GM23338 (cell line): ENCODE results near the gene DIAPH3. TPM values are rescaled to one million over a fixed set of nuclear protein-coding genes. Genes with fewer than 3 reads are reported as not detected.

ENCODE experiments used
- ATAC-seq: fragments of 200-7000 bp; cut with Tn5 transposase; 3 replicates; pipeline ENCODE4 v1.9.1; 2020
- DNase-seq: peaks from one replicate; pipeline ENCODE4 v3.0.0-alpha.2; 2015; ENCODE audit warnings: low spot score
- H2AFZ ChIP-seq: fragments of 200-600 bp; sonication (generic); 2 replicates; pipeline ENCODE4 v1.8.0; 2016; ENCODE audit warnings: antibody characterized with exemption, mild to moderate bottlenecking, moderate library complexity
- H3F3A ChIP-seq: fragments of 200-600 bp; sonication (generic); replicated peaks from 2 replicates; pipeline ENCODE4 v1.8.0; 2017; ENCODE audit warnings: antibody characterized with exemption, mixed run types, low read depth
- H3K27ac ChIP-seq: fragments of 200-600 bp; sonication (generic); 2 replicates; pipeline ENCODE4 v1.6.1; 2016; ENCODE audit warnings: low read depth
- H3K27me3 ChIP-seq: fragments of 200-600 bp; sonication (generic); 2 replicates; pipeline ENCODE4 v1.8.0; 2016; ENCODE audit warnings: mild to moderate bottlenecking, mixed run types, moderate library complexity; ENCODE audit not compliant: insufficient read depth
- H3K36me3 ChIP-seq: fragments of 200-600 bp; sonication (generic); 2 replicates; pipeline ENCODE4 v1.8.0; 2016; ENCODE audit warnings: mild to moderate bottlenecking; ENCODE audit not compliant: insufficient read depth
- H3K4me1 ChIP-seq: fragments of 200-600 bp; sonication (generic); 2 replicates; pipeline ENCODE4 v1.8.0; 2016; ENCODE audit warnings: mild to moderate bottlenecking, moderate library complexity; ENCODE audit not compliant: insufficient read depth
- H3K4me2 ChIP-seq: fragments of 200-600 bp; sonication (generic); 2 replicates; pipeline ENCODE4 v1.7.1; 2017; ENCODE audit warnings: mixed run types
- H3K4me3 ChIP-seq: fragments of 200-600 bp; sonication (generic); 2 replicates; pipeline ENCODE4 v1.6.1; 2016; ENCODE audit warnings: mixed run types
- H3K79me2 ChIP-seq: fragments of 200-600 bp; sonication (generic); replicated peaks from 2 replicates; pipeline ENCODE4 v1.8.0; 2017; ENCODE audit warnings: mild to moderate bottlenecking; ENCODE audit not compliant: insufficient read depth
- H3K9me2 ChIP-seq: fragments of 200-600 bp; sonication (generic); 2 replicates; pipeline ENCODE4 v1.8.0; 2017; ENCODE audit not compliant: insufficient read depth
- H4K20me1 ChIP-seq: fragments of 200-600 bp; sonication (generic); replicated peaks from 2 replicates; pipeline ENCODE4 v1.8.0; 2017; ENCODE audit warnings: mild to moderate bottlenecking; ENCODE audit not compliant: insufficient read depth
- H3K27ac Mint-ChIP-seq: 2 replicates; pipeline ENCODE4 v1.8.0; 2020; ENCODE audit warnings: inconsistent platforms, mild to moderate bottlenecking, moderate library complexity, mixed read lengths
- H3K27me3 Mint-ChIP-seq: 3 replicates; pipeline ENCODE4 v1.8.0; 2022; ENCODE audit warnings: low read depth, mild to moderate bottlenecking, moderate library complexity, mixed read lengths, inconsistent platforms; ENCODE audit not compliant: insufficient read depth, poor library complexity
- H3K36me3 Mint-ChIP-seq: 3 replicates; pipeline ENCODE4 v1.8.0; 2021; ENCODE audit warnings: low read depth, mild to moderate bottlenecking, inconsistent platforms, moderate library complexity, mixed read lengths
- H3K4me1 Mint-ChIP-seq: 3 replicates; pipeline ENCODE4 v1.8.0; 2020; ENCODE audit warnings: mild to moderate bottlenecking, inconsistent platforms, mixed read lengths
- H3K4me3 Mint-ChIP-seq: 3 replicates; pipeline ENCODE4 v1.8.0; 2021; ENCODE audit warnings: moderate library complexity, mild to moderate bottlenecking, inconsistent platforms, mixed read lengths
- H3K9me3 Mint-ChIP-seq: 3 replicates; pipeline ENCODE4 v1.8.0; 2020; ENCODE audit warnings: moderate library complexity, mild to moderate bottlenecking, inconsistent platforms, mixed read lengths
- CREB1 ChIP-seq: fragments of 250-450 bp; sonication (Bioruptor Pico); IDR thresholded peaks from 2 replicates; pipeline ENCODE4 v1.5.0; 2020; ENCODE audit warnings: low read depth, mild to moderate bottlenecking, moderate library complexity
- ETS1 ChIP-seq: IDR thresholded peaks from 2 replicates; pipeline ENCODE4 v1.6.1; 2016; ENCODE audit warnings: antibody characterized with exemption
- EZH2 ChIP-seq: fragments of 200-600 bp; sonication (generic); IDR thresholded peaks from one replicate; pipeline ENCODE4 v1.8.0; 2017; ENCODE audit warnings: antibody characterized with exemption, mild to moderate bottlenecking, low read depth; ENCODE audit not compliant: unreplicated experiment
- EZH2phosphoT487 ChIP-seq: fragments of 200-600 bp; sonication (generic); IDR thresholded peaks from one replicate; pipeline ENCODE4 v1.8.1; 2018; ENCODE audit warnings: antibody characterized with exemption; ENCODE audit not compliant: unreplicated experiment
- JUNB ChIP-seq: IDR thresholded peaks from one replicate; pipeline ENCODE4 v1.6.1; 2016; ENCODE audit warnings: antibody characterized with exemption; ENCODE audit not compliant: unreplicated experiment
- ZNF114 ChIP-seq: fragments of 250-450 bp; sonication (Bioruptor Pico); IDR thresholded peaks from 2 replicates; pipeline ENCODE4 v1.5.0; 2020; ENCODE audit warnings: mild to moderate bottlenecking, moderate library complexity
- ZNF462 ChIP-seq: fragments of 250-450 bp; sonication (Bioruptor Pico); IDR thresholded peaks from 2 replicates; pipeline ENCODE4 v1.5.0; 2020; ENCODE audit warnings: mild to moderate bottlenecking, moderate library complexity
- polyA plus RNA-seq: library from polyadenylated mRNA; unstranded; fragments of >200 nt; fragmentation: Nextera tagmentation; extraction: Ambion mirVana; gene quantifications from 2 replicates; pipeline ENCODE4 v1.2.1, GENCODE V29; 2016
- total RNA-seq: library from RNA; depleted of rRNA; stranded (reverse); fragments of >200 nt; shearing (Covaris generic); gene quantifications from 2 replicates; pipeline ENCODE4 v1.2.3, GENCODE V29; 2014

Gene DIAPH3
- total and polyA plus RNA-seq, 2 experiments from 2014 or later: 23.4 to 30.2 TPM

GRCh38 chr13:60013166-60013565 lies 150.6 kb downstream of the DIAPH3 start:
- Histone ChIP-seq H3F3A (no peaks in the 10 kb centered on the region), H4K20me1 (no peaks in the 10 kb centered on the region), H3K4me3 (no peak overlapping the region), H3K27me3 (no peaks in the 10 kb centered on the region), H3K9me2 (no peaks in the 10 kb centered on the region), H3K79me2 (no peaks in the 10 kb centered on the region), H3K27ac (no peak overlapping the region), H2AFZ (no peak overlapping the region), H3K36me3 (0 out of 2 replicates have a peak, but pooled peaks cover 2% of the 10 kb centered on the region), H3K4me1 (no peaks in the 10 kb centered on the region), H3K4me2 (no peak overlapping the region)
- no peak overlapping the region for H3K27ac Mint-ChIP-seq
- H3K4me3 Mint-ChIP-seq: no peak overlapping the region
- peak; percentile 10 for DNase-seq
- H3K4me1 Mint-ChIP-seq: no peaks in the 10 kb centered on the region; the same call in 2 of the 3 replicates
- H3K36me3 Mint-ChIP-seq: no peaks in the 10 kb centered on the region
- no peak for TF ChIP-seq ZNF114 (CRISPR knock-in tag)
- TF ChIP-seq EZH2phosphoT487: no peak
- no peak for TF ChIP-seq EZH2
- no peak for TF ChIP-seq CREB1 (CRISPR knock-in tag)
- no peak for TF ChIP-seq JUNB
- H3K9me3 Mint-ChIP-seq: no peaks in the 10 kb centered on the region; the same call in 2 of the 3 replicates
- ATAC-seq: no peak; the same call in 2 of the 3 replicates
- no peaks in the 10 kb centered on the region for H3K27me3 Mint-ChIP-seq

- H3K9me3 Mint-ChIP-seq: no peaks in the 10 kb centered on the region; the same call in 2 of the 3 replicates
- Histone ChIP-seq H3K27ac (no peak overlapping the region), H3K4me1 (no peaks in the 10 kb centered on the region), H2AFZ (no peak overlapping the region), H3K36me3 (0 out of 2 replicates have a peak, but pooled peaks cover 2% of the 10 kb centered on the region), H3K79me2 (no peaks in the 10 kb centered on the region), H3K4me3 (no peak overlapping the region), H3F3A (no peaks in the 10 kb centered on the region), H3K9me2 (no peaks in the 10 kb centered on the region), H3K4me2 (no peak overlapping the region), H4K20me1 (0 out of 2 replicates have a peak, but pooled peaks cover 4% of the 10 kb centered on the region), H3K27me3 (no peaks in the 10 kb centered on the region)
- H3K36me3 Mint-ChIP-seq: no peaks in the 10 kb centered on the region
- H3K4me1 Mint-ChIP-seq: no peaks in the 10 kb centered on the region; the same call in 2 of the 3 replicates
- H3K4me3 Mint-ChIP-seq: no peak overlapping the region
- peak; percentile 41; the same call in 2 of the 3 replicates for ATAC-seq
- H3K27ac Mint-ChIP-seq: peak overlapping the region; percentile 20; the same call in 1 of the 2 replicates
- DNase-seq: no peak
- no peak for TF ChIP-seq EZH2
- H3K27me3 Mint-ChIP-seq: no peaks in the 10 kb centered on the region
Measured at GRCh38 chr13:60012488-60012887, 151.2 kb downstream of the DIAPH3 start.

GRCh38 chr13:60009300-60010253 lies 154.2 kb downstream of the DIAPH3 start:
- no peak overlapping the region for H2AFZ ChIP-seq
- H3F3A ChIP-seq: no peaks in the 10 kb centered on the region
- Mint-ChIP-seq H3K36me3 (no peaks in the 10 kb centered on the region; the same call in 1 of the 3 replicates), H3K27ac (no peak overlapping the region), H3K9me3 (no peaks in the 10 kb centered on the region; the same call in 2 of the 3 replicates), H3K4me3 (no peak overlapping the region), H3K4me1 (no peaks in the 10 kb centered on the region; the same call in 2 of the 3 replicates), H3K27me3 (no peaks in the 10 kb centered on the region)
- ATAC-seq (no peak), DNase-seq (no peak)
- H3K27ac ChIP-seq: no peak overlapping the region
- H4K20me1 ChIP-seq: 0 out of 2 replicates have a peak, but pooled peaks cover 4% of the 10 kb centered on the region
- H3K4me3 ChIP-seq: no peak overlapping the region
- 0 out of 2 replicates have a peak, but pooled peaks cover 2% of the 10 kb centered on the region for H3K36me3 ChIP-seq
- TF ChIP-seq EZH2phosphoT487 (no peak), ZNF462 (CRISPR knock-in tag) (no peak), ETS1 (no peak)
- H3K4me2 ChIP-seq: no peak overlapping the region
- H3K27me3 ChIP-seq: no peaks in the 10 kb centered on the region
- H3K4me1 ChIP-seq: no peaks in the 10 kb centered on the region
- H3K79me2 ChIP-seq: no peaks in the 10 kb centered on the region
- no peaks in the 10 kb centered on the region for H3K9me2 ChIP-seq
